ENCODE results near the gene FAM50B.

Gene FAM50B

DNA sequence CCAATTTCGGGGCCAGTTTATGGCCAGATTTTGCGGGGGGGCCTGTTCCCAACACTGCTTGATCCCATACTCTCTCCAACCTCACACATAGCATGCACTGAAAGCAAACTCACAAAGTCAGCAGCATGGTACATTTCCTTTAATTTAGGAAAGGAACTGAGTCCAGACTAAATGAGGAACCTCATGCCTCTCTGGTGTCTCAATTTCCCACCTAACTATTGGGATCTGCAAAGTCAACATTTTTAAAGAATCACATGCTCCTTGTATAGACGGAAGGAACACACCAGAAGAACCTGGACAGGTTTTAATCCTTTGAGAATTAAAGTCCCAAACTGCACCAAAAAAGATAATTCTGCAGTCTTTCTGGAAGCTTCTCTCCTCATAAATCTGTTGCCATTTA is 33.3 kb downstream of the FAM50B start:
- TF ChIP-seq, protein P1, sequence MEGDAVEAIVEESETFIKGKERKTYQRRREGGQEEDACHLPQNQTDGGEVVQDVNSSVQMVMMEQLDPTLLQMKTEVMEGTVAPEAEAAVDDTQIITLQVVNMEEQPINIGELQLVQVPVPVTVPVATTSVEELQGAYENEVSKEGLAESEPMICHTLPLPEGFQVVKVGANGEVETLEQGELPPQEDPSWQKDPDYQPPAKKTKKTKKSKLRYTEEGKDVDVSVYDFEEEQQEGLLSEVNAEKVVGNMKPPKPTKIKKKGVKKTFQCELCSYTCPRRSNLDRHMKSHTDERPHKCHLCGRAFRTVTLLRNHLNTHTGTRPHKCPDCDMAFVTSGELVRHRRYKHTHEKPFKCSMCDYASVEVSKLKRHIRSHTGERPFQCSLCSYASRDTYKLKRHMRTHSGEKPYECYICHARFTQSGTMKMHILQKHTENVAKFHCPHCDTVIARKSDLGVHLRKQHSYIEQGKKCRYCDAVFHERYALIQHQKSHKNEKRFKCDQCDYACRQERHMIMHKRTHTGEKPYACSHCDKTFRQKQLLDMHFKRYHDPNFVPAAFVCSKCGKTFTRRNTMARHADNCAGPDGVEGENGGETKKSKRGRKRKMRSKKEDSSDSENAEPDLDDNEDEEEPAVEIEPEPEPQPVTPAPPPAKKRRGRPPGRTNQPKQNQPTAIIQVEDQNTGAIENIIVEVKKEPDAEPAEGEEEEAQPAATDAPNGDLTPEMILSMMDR (IDR thresholded peaks at IDR 0.05; ENCODE audit: low read depth, low read length), result no peak
- Histone ChIP-seq H3K9me3 (no peaks in the 10 kb centered on the region), H3K4me1 (no peaks in the 10 kb centered on the region), H3K27me3 (no peaks in the 10 kb centered on the region), H3K4me3 (ENCODE audit: low read depth, low read length) (no peak overlapping the region), H3K36me3 (no peaks in the 10 kb centered on the region)
- DNase-seq, result no peak

DNA sequence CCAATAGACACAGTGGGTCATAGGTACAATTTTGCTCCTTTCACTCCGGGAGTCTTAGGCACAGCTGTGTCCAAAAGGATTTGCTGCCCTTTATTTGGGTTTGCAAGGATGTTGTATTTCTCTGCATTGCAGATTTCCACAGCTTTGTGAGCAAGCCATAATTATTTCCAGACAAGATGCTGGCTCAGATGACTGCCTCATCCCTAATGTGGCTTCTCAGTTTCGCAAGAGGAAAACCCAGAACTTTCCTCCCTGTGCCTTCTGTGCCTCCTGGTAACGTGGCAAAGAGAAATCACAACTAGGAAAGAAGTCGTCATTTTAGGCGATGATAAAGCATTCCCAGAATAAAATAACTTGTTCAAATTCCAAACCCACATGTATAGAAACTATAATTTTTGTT is 33.7 kb downstream of the FAM50B start:
- Histone ChIP-seq H3K9me3 (no peaks in the 10 kb centered on the region), H3K36me3 (no peaks in the 10 kb centered on the region), H3K27me3 (no peaks in the 10 kb centered on the region), H3K4me3 (ENCODE audit: low read depth, low read length) (no peak overlapping the region), H3K4me1 (no peaks in the 10 kb centered on the region)
- DNase-seq, result no peak
- TF ChIP-seq, protein P1 (IDR thresholded peaks at IDR 0.05; ENCODE audit: low read depth, low read length), result no peak

DNA sequence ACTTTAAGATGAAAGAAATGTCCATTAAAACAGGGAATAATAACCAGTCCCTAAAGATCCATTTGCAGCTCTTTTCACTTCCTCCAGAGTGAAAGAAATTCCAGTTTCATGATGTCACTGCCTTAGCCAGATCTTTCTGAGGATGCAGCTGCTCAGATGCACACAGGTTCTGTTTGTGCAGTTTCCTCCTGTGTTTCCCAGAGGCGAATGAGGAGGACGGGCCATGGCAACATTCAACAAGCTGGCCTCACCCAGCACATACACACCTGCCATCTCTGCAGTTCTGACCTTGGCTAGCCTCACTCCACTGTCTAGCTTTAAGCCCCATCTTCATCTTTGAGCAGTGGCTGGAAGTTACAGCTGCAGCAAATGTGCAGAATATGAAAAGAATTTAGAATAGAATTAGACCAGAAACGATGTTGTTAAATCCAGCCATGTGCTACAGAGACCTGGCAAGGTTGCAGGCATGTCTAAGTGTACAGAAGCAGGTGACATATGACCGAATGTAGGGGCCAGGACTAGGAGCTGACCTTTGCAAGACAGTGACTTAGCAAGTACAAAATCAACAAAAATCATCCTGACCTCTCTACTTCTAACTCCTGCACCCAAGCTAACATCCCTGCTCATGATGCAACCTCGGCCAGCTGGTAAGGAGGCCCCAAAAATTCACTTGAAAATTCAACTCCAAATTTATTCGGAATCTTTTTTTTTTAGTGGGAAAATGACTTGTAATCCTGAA is 35.0 kb downstream of the FAM50B start:
- Histone ChIP-seq H3K9me3 (no peaks in the 10 kb centered on the region), H3K4me1 (no peaks in the 10 kb centered on the region), H3K27me3 (no peaks in the 10 kb centered on the region), H3K36me3 (no peaks in the 10 kb centered on the region), H3K4me3 (ENCODE audit: low read depth, low read length) (no peak overlapping the region)
- TF ChIP-seq, protein P1 (IDR thresholded peaks at IDR 0.05; ENCODE audit: low read depth, low read length), result no peak
- DNase-seq, result no peak

DNA sequence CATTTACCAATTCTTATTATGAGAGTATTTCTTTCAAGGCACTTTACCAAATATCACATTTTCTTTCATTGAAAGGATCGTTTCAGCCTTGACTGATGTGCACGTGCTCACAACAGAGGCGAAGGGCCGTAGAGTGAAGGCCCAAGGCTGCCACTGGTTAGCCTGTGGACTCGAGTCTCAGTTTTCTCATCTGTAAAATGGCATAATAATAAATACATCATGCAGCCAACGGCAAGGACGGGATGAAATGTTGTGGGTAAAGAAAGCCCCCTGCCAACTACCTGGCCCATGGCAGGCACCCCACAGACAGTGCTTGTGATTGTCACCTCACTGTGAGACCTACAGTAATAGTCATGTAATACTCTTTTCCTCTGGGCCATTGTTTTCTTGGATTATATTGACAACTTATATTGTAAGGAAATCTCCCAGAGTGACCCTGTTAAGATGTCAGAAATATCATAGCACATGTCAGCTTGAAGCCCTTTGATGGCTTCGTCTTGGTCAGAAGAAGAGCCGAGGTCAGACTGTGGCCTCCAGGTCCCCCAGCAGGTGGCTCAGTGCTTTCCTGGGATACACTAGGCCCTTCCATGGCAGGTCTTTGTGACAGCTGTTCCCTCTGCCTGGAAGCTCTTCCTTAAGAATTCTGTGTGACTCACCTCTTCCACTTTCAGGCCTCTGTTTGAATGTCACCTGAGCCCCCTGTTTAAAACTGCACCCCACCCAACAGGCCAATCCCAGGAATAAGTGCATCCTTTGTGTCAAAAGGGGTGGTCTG is 36.3 kb downstream of the FAM50B start:
- TF ChIP-seq, protein P1 (IDR thresholded peaks at IDR 0.05; ENCODE audit: low read depth, low read length), result peak; percentile 10; the same call in 1 of the 2 replicates
- H3K4me3 ChIP-seq (ENCODE audit: low read depth, low read length), result no peak overlapping the region
- no peak for DNase-seq
- no peaks in the 10 kb centered on the region for H3K36me3 ChIP-seq
- H3K27me3 ChIP-seq, result no peaks in the 10 kb centered on the region
- no peaks in the 10 kb centered on the region for H3K4me1 ChIP-seq
- H3K9me3 ChIP-seq, result no peaks in the 10 kb centered on the region

DNA sequence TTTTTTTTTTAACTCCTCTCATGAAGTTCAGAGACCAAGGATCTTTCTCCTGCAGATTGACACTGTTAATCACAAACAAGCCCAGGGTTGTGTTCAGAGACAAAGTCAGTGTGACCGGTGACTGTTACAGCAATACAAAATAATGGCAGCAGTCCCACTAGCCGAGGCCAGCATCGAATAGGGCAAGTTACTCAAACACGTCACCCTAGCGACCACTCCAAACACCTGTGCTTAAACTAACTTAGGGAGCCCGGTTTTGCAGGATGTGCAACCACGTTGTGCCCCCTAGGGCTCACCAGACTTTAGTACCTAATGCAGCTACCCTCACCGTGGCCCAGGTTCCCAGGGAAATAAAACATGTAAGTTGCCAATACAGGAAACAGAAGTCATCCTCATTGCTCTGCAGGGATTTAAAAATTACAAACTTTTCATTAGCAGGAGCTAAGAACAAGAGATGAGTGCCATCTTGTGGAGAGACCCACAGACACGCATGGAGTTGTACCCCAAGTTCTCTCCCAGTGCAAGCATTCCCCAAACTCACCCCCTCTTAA is 38.1 kb downstream of the FAM50B start:
- H3K4me1 ChIP-seq, result no peaks in the 10 kb centered on the region
- no peaks in the 10 kb centered on the region for H3K27me3 ChIP-seq
- no peaks in the 10 kb centered on the region for H3K36me3 ChIP-seq
- DNase-seq, result no peak
- TF ChIP-seq, protein P1 (IDR thresholded peaks at IDR 0.05; ENCODE audit: low read depth, low read length), result 0 out of 2 replicates have a peak, but pooled peaks have one; percentile 9
- no peaks in the 10 kb centered on the region for H3K9me3 ChIP-seq
- no peak overlapping the region for H3K4me3 ChIP-seq (ENCODE audit: low read depth, low read length)

Data from BE2C (cell line).